NCI-H2029 treated with DMSO at 0.1 percent for 48 hours (cell line): ENCODE results near the gene ADAMTS14.
"Not testable (repeated sequence)": the region's sequence is repeated elsewhere in the genome, so short reads cannot be mapped to it uniquely, and the experiment has no call there.

ENCODE experiments used
- DNase-seq: peaks from one replicate; lab custom pipeline; 2025; lab: John Stamatoyannopoulos, UW

The ADAMTS14 gene

DNA sequence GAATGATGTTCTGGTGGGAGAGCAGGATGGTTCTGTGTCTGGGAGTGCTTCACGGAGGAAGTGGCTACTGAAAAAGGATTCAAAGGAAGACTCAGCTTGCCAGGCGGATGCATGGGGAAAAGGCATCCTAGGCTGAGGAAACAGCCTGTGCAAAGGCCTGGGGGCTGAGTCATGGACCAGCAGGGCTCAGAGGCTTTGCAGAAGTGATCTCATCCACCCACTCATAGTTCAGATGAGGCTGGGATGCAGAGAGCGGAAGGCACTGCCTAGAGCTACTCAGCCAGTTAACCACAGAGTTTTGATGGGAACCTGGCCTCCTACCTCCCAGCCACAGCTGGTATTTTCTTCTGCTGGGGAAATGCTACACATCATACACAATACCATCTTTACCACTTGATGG, 15.8 kb upstream of the ADAMTS14 start:
- no peak for DNase-seq

DNA sequence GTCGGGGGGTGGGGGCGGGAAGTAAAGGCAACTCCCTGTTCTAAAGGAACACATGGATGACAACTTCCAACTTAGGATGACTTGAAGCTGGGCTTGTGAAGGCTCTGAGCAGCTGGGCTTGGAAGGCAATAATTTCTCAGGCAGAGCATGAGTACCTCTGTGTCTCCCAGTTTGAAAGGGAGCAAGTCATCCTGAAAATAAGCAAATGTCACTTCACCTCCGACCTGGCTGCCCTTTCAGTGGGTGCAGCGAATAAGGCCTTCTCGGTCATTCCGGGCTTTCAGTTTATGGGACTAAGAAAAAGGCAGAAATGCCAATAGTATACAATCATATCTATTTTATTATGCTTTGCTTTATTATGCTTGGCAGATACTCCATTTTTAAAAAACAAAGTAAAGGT, 15.3 kb upstream of the ADAMTS14 start:
- DNase-seq: no peak

DNA sequence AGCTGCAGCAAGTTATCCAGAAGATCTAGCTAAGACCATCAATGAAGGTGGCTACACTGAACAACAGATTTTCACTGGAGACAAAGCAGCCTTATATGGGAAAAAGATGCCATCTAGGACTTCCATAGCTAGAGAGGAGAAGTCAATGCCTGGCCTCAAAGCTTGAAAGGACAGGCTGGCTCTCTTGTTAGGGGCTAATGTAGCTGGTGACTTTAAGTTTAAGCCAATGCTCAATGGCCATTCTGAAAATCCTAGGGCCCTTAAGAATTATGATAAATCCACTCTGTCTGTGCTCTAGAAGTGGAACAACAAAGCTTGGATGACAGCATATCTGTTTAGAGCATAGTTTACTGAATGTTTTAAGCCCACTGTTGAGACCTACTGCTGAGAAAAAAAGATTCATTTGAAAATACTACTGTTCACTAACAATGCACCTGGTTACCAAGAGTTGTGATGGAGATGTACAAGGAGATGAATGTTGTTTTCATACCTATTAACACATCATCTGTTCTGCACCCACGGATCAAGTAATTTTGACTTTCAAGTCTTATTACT, 13.6 kb upstream of the ADAMTS14 start:
- DNase-seq: no peak

DNA sequence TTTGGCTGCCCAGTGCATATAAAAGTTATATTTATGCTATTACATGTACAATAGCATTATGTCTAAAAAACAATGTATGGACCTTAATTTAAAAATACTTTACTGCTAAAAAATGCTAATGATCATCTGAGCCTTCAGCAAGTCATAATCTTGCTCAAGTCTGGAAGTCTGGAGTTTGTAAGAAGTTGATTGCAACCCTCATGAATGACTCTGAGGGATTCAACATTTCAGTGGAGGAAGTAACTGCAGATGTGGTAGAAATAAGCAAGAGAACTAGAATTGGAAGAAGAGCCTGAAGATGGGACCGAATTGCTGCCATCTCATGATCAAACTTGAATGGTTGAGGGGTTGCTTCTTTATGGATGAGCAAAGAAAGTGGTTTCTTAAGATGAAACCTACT, 13.0 kb upstream of the ADAMTS14 start:
- no peak for DNase-seq

DNA sequence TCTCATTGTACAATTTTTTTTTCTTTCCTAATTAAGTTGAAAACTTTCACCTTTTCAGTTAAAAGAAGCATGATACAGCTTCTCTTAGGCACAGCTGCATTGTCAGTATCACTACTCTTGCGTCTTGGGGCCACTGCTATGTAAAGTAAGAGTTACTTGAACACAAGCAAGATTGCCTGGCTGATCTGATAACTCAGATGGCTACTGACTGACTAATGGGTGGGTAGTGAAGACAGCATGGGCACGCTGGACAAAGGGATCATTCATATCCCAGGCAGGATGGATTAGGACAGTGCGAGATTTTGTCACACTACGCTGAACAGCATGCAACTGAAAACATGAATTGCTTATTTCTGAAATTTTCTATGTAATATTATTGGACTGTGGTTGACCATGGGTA, 11.6 kb upstream of the ADAMTS14 start:
- no peak for DNase-seq

DNA sequence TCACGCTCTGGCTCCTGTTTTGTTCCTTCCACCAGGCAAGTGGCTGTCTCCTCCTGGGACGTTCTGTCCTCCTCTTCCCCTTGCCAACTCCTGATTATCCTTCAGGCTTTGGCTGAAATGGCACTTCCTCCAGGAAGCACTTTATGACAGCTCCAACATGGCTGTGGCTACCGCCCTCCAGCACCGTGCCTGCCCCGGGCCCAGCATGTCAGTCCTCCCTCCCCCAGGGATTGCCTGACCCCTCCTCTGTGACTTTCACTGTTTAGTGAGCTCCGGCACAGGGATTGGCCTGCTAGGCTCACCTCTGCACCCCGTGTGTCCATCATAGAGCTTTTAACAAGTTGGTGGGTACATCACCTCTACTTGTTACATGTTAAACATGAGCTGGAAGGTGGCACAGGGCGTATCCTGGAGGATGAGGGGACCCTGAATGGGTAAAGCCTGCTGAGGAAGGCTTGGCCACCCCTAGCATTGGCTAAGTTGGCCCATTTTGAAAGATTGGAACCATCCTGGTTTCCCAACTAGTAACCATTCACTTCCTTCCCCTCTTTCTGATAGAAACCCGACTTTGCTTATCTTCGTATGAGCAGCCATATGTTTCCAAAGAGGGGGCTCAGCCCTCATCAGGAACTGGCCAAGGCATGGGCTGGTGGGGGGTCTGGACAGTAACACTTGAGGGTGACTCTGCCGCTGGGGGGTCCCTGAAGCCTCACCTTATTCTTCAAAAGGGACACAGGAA, 10.5 kb upstream of the ADAMTS14 start:
- no peak for DNase-seq

DNA sequence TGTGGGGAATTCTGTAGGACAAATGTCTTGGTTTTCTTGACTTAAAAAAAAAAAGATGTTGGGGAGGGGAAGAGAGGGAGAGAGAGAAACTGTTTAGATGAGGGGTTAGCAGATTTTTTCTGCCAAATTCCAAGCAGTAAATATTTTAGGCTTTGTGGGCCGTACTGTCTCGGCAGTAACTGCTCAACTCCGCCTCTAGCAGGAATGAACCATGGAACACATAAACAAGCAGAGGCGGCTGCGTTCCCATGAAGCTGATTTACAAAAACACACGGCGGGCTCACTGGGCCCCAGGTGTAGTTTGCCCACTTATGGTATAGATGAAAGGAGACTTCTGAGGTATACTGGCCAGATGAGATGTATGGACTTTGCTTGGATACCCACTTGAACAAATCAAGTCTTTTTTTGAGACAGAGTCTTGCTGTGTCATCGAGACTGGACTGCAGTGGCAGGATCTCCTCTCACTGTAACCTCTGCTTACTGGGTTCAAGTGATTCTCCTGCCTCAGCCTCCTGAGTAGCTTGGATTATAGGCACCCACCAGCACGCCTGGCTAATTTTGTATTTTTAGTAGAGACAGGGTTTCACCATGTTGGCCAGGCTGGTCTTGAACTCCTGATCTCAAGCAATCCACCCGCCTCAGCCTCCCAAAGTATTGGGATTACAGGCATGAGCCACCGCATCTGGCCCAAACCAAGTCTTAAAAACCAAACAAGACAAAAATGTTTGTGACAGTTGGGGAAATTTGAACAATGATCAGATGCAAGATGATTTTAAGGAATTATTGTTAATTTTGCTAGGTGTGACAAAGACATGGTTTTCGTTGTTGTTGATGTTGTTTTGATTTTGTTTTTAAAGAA, 9.7 kb upstream of the ADAMTS14 start:
- DNase-seq: no peak

DNA sequence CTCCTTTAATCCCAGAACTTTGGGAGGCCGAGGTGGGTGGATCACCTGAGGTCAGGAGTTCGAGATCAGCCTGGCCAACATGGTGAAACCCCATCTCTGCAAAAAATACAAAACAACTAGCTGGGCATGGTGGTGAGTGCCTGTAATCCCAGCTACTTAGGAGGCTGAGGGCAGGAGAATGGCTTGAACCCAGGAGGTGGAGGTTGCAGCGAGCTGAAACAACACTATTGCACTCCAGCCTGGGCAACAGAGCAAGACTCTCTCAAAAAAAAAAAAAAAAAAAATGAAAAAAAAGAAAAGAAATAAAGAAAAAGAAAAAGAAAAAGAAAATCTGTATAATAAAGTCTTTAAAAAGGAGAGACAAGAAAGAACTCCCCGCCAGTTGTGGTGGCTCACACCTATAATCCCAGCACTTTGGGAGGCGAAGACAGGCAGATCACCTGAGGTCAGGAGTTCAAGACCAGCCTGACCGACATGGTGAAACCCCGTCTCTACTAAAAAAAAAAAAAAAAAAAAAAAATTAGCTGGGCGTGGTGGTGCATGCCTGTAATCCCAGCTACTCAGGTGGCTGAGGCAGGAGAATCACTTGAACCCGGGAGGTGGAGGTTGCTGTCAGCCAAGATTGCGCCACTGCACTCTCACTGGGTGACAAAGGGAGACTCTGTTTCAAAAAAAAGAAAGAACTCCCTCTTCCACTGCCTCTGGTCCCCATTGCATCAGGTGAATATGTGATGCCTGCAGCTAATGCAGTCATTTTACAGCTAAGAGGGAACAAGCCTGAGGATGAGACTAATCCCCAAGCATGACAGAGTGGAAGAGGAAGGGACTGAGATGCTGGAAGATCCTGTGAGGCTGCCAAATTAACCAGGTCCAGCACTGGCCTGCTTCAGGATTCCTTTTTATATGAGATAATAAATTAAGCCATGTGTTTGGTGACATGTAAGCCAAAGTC, 8.6 kb upstream of the ADAMTS14 start:
- DNase-seq: not testable (repeated sequence)

DNA sequence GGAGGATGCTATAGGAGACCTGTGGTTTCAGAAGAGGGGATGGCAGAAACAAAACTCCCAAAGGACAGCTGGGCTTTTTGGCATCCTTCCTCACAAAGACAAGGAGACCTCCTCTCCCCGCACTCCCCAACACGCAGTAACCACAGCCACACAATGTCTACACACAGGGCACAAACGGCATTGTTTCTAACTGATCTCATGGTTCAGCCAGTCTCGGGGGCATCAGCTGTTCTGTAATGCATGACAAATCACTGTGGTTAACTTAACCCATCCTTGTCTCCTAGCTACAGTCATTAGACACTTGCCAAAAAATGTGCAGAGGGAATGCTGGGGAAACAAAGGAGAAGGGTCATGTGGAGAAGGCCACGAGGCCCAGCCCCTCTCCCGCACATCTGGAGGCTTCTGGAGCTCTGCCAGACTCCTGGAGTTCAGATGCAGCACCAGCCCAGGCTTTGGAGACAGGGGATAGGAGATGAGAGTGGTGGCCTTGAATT, 7.6 kb upstream of the ADAMTS14 start:
- DNase-seq: peak; percentile 23

DNA sequence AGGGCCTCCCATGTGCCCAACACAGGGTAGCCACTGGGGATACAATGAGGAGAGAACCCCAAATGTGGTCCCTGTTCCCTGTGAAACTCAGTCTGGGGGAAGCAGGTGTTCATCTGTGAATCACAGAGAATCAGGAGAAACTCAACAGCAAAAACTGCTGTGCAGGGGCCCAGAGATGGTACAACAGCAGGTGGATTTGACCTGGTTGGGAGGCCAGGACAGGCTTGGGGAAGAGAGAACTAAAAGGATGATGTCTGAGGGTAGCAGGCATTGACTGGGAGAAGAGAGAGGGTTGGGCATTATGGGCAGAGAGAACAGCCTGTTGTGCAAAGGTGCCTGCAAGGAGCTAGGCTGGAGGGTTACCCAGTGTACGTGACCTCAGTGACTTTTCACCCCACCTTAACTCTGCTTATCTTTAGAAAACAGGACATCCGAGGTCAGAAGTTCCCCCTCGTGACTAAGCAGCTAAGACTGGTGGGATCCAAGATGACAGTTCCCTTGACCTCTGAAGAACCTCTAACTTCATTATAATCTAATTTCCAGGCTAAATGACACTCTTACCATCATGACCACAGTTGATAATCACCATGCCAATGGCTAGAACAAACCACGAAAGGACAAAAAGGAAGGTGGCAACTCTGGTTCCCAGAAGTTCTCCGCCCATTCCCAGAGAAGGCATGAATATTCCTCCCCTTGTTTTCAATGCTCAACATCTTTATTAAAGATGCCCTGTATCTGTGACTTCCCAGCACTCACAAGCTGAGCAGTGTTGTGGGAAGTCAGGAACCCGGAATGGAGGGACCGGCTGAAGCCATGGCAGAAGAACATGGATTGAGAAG, 5.1 kb upstream of the ADAMTS14 start:
- no peak for DNase-seq

DNA sequence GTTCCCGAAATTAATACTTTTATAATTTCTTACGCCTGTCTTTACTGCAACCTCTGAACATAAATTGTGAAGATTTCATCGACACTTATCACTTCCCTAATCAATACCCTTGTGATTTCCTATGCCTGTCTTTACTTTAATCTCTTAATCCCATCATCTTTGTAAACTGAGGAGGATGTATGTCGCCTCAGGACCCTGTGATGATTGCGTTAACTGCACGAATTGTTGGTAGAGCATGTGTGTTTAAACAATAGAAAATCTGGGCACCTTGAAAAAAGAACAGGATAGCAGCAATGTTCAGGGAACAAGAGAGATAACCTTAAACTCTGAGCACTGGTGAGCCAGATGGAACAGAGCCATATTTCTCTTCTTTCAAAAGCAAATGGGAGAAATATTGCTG, 4.5 kb upstream of the ADAMTS14 start:
- DNase-seq: not testable (repeated sequence)

DNA sequence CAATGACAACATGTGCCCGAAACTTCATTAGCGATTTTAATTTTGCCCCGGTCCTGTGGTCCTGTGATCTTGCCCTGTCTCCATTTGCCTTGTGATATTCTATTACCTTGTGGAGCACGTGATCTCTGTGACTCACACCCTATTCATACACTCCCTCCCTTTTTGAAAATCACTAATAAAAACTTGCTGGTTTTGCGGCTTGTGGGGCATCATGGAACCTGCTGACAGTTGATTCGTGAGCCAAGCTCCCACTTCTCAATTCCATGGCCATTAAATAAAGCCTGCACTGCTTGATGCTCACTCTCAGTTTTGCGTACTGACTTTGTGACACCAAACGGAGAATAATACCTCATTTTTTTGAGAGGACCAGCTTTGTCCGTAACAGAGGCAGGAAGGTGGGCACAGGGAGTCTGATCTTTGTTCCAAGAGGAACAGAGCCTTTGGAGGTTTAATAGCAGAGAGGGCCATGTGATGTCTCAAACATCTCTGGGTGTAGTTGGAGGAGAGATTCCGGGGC, 3.8 kb upstream of the ADAMTS14 start:
- no peak for DNase-seq

DNA sequence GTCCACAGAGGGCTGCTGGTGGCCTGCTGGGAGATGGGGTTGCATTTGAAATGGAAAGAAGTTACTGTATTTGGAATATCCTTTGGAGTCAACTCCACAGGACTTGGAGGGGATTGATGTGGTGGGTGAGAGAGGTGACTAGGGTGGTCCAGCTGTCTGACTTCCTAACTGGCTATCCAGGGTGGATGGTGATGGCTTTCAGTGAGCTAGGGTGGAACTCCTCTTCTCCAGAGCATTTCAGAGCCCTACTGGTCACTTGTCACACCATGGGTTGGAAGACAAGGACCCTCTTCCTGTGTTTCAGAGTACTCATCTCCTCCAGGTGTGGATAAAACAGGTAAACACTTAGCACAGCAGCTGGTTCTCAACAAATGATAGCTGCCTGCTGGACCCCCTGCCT, 3.3 kb upstream of the ADAMTS14 start:
- DNase-seq: no peak

DNA sequence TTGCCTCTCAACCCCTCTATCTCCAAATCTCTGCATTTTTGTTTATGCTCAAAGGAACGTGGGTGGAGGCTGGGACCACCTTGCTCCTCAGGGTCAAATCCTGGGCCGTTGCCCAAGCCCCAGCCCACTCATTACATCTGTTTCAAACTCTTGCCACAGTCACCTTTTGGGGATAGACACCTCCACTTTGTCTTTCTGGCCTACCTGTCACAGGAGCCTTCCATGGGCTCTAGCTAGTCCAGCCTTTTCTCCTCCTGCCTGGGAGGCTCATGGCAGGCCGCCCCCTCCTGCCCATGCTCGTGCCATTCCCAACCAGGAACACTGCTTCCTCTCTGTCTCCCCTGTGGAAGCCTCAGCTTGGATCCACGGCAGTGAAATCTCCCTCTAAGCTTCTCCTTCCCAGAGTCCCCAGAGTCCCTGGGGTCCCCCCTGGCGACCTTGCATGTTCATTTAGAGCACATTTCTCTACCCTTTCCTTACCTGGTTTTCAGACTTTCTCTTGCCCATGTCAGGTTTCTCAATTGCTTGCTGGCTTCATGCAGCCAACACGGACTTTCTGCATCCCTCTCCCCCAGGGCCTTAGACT, 2.5 kb upstream of the ADAMTS14 start:
- no peak for DNase-seq

DNA sequence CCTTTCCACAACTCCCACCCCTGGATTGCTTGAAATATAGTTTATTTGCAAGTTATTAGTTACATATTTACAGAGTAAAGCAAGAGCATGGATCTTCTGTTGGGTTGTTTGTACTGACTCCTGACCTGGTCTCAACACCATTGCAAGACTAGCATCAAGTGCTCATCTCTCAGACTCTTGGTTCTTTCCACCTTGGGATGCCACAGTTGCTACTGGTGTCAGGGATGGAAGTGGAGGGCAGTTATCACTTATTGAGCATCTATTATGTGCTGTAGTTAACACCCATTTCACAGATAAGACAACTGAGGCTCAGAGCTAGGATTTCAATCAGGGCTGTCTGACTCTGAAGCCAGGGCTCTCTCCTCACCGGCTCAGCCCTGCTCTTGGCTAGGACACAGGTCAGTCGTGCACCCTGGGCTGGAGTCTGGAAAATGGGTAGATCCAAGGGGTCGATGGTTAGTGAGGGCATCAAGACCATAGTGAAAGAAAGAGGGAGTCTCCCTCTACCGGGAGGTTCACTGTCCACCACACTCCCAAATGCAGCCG, 614 bp upstream of the ADAMTS14 start:
- DNase-seq: no peak

DNA sequence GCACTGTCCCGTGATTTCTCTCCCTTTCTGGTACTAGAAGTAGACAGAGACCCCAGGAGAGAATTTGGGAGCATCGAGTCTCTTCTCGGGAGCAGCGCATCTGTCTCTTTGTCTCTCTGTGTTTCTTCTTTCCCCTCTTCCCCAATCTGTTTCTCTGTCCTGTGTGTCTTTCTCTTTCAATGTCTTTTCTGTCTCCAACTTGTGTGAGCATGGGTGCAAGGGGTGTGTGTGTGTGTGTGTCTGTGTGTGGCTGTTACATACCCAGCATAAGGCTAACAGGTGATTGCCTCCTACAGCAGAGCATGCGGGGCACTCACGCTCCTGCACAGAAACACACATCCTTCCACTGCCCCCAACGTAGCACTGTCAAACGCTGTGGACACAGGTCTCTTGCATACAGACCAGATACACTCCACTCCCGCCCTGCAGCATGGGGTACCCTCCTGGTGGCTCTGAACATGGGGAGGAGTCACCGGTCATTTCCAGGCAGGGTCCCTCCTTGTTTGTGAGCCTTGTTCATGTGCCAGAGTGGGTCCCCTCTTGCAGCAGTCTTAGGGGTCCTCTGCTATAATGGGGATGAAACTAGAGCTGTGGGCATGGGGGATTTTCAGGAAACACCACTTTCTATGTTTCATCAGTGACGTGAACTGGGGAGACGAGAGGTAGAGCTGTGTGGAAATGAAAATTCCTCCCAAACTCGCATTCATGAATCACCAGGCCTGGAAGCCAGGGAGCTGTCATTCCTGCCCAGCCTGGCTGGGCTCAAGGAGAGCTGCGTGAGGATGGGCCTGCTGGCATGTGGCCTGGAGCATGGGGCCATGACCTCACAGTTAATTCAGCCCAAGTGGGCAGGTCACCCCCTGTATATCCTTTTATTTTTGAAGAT, 980 bp downstream of the ADAMTS14 start:
- DNase-seq: no peak

DNA sequence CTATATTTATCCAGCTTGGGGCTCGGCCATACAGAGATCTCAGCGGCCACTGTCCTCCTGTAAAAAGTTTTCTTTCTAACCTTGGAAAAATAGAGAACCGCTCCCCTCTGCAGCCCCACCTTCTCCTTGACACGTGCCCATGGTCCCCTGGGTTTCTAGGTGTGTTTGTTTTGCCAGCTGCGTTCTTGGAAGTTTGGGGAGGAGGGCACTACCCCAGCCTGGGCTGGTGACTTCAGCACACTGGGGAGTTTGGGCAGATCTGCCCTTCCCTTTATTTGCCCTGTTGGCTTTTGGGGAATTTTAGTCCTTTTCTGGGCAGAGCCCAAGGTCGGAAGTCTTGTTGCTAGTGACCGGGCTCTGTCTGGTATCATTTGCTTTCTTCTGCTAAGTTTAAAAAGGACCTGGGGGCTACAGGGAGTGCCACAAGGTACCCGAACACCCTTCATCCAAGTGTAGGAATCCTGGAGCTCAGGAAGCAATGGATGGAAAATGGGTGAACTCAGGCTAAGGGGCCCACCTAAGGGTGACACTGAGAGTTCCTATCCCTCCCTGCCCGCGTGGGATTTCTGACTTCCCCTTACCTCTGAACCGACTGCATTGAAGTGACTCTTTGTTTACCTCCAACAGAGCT, 1.7 kb downstream of the ADAMTS14 start:
- no peak for DNase-seq
